ENCODE measurements around the gene CTIF.
"Not testable (repeated sequence)": the region's sequence is repeated elsewhere in the genome, so short reads cannot be mapped to it uniquely, and the experiment has no call there.

The CTIF gene

DNA sequence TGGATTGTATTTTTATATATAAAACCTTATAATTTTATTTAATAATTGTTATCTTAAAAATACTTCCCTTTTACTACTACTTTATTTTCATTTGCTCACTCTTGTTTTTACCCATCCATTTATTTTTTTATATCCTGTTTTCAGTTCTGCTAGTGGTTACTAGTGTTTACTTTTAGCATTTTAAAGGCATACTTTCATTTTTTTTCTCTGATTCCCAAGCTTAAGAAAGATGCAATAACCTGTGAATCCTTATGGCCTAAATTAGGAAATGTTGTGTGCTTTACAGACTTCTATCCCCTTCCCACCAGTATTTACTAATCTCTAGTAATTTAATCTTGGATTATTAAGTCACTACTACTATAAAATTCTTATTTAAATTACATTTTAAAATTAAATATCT is 272.0 kb downstream of the CTIF start:
- no peak for DNase-seq

DNA sequence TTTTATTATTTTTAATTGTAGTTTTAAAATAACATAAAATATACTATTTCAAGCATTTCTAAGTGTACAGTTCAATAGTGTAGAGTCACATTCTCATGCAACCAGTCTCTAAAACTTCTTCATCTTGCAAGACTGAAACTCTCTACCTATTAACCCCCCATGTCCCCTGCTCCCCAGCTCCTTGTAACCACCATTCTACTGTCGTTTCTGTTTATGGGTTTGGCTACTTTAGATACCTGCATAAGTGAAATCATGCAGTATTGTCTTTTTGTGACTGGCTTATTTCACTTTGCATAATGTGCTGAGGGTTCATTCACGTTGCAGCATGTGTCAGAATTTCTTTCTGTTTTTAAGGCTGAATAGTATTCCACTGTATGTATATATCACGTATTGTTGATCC is 272.6 kb downstream of the CTIF start:
- DNase-seq, result no peak

DNA sequence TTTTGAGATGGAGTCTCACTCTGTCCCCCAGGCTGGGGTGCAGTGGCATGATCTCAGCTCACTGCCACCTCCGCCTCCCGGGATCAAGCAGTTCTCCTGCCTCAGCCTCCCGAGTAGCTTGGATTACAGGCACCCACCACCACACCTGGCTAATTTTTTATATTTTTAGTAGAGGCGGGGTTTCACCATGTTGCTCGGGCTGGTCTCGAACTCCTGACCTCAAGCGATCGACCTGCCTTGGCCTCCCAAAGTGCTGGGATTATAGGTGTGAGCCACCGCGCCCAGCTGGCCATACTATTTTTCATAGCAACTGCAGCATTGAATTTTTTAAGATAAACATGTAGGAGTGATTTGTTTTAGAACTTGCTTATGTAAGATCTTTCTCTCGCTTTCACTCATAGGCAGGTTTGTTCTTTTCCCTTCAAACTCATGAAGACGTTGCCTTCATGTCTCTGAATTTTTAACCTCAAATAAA is 273.2 kb downstream of the CTIF start:
- not testable (repeated sequence) for DNase-seq

DNA sequence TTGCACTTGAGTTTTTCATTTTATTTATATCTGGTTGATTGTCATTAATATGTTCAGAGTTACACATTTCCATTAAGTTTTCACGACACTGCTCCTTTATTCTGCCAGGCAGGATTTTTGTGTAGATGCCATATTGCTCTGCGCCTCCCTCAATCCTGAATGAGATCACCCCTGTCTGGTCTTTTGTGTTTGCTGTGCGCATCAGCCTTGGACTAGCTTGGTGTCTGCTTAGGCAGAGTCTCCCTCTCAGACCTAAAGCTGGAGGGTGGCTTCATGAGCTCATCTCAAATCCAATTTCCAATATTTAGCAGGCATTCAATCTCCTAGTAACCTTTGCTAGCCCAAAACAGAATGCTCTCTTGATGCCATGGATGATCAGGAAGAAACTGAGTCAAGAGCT is 274.5 kb downstream of the CTIF start:
- no peak for DNase-seq

DNA sequence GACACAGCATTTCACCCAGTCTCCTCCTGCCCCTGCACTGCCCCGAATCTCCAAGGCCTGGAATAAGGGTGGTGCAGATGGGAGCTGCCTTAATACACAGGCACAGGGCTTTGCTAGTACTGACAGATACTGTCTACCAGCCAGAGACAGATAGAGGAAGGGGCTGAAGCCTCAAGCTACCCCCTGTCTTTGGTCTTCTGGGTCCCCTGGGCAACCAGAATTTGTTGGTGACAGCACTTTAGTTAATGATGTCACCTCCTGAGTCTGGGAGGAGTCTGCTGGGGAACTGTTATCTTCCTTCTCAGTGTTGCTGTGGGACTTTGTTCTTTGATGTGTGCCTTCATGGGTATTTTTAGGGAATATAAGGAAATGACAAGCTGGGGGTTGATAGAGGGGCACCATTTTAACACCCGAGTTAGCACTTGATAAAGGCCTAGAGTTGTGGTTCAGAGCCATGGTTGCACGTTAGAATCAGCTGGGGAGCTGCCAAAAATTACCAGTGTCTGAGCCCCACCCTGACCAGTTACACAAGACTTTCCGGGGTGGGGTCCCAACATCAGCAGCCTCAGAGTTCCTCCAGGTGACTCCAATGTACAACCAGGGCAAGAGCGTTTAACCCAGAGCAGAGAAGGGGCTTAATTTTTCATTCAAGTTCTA is 275.1 kb downstream of the CTIF start:
- DNase-seq, result no peak

DNA sequence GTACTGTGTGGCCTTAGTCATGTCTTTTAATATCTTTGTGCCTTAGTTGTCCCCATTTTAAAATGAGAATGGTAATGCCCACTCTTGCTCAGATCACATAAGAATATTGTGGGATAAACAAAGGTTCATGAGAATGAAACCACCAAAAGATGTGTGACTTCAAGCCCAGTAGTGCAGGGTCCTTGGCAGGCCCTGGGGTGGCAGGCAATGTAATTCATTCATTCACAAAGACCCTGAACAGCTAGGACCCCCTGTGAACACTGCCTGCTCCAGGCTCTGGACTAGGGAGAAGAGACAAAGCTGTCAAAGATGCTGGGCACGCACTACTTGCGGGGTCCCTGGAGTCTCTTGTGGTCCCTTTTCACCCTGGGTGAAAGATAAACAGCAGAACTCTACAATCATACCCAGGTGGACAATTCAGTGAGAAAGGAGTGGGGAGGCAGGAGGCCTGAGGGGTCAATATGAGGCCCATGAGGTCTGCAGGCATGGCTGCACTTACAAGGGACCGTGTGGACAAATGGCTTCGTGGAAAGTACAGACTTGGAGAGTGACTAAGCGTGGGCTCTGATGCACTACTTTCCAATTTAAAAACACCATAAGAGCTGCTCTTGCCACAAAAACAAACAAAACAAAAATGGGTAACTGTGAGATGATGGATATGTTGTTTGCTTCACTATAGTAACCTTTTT is 275.8 kb downstream of the CTIF start:
- DNase-seq, result no peak

DNA sequence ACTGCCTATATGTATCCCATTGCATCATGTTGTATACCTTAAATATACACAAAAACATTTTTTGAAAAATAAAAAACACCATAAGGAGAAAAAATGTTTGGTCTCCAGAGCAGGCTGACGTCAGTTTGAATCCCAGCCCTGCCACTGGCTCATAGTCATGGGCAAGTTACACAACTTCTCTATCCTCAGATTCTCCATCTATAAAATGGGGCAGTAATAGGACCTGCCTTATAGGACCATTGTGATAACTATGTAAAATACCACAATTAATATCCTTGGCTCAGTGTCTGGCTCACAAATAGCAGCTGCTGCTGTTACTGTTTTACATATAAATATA is 276.3 kb downstream of the CTIF start:
- no peak for DNase-seq

DNA sequence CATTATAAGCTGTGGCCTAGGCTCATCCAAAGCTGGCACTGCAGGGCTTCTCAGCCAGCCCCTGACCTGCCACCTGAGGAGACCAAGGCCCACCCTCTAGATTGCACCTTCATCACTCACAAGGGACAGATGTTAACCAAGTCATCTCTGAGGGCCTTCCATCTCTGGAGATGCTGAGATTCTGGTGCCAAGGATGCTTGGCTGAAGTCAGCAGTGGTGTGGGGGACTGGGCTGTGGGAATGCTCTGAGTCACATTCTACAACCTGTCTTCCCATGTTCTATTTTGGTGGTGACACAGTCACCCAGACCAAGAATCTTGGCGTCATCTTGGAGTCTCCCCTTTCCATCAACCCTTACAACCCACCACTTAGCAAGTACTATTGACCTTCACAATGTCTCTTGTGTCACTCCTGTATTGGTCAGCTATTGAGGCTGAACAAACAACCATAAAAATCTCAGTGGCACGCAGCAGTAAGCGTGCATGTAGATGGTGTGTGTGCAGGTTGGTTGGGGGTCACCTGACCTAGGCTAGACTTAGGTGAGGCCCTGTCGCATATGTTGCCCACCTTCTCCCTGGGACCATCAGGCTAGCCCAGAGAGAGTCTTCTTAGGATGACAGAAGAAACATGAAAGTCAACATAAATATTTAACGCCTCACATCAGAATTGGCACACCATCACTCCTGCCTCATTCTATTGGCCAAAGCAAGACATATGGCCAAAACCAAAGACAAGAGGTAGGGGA is 276.9 kb downstream of the CTIF start:
- DNase-seq, result no peak

DNA sequence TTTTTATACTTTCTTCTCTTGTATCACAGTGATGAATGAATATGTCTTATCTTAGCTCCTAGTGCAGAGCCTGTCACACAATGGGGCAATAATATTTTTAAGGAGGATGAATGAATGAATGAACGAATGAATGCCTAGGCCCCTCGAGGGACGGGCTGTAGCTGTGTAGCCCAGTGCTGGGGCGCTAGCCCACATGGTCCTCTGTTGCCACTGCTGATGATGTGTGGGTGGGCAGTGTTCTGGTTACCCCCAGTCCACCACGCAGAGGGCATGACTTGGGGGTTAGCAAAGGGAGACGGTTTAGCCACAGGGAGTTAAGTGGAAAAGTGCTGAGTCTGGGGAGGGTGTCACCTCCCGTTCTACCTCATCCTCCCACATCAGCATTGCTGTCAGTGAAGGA is 277.7 kb downstream of the CTIF start:
- no peak for DNase-seq

DNA sequence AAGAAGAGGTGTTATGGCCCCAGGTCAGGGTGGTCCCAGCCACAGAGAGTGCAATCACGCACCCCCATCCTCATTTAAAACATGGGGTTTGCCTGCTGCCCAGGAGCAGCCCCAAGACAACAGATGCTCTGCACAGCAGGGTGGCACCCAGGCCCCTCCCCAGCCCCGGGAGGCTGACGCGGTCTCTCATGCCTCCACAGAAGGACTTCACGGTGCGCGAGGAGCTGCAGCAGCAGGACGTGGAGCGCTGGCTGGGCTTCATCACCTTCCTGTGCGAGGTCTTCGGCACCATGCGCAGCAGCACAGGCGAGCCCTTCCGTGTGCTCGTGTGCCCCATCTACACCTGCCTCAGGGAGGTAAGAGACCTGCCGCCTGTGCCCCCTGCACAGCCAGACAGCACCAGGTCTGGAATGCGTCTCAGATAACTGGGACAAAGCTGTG is 278.2 kb downstream of the CTIF start:
- no peak for DNase-seq

DNA sequence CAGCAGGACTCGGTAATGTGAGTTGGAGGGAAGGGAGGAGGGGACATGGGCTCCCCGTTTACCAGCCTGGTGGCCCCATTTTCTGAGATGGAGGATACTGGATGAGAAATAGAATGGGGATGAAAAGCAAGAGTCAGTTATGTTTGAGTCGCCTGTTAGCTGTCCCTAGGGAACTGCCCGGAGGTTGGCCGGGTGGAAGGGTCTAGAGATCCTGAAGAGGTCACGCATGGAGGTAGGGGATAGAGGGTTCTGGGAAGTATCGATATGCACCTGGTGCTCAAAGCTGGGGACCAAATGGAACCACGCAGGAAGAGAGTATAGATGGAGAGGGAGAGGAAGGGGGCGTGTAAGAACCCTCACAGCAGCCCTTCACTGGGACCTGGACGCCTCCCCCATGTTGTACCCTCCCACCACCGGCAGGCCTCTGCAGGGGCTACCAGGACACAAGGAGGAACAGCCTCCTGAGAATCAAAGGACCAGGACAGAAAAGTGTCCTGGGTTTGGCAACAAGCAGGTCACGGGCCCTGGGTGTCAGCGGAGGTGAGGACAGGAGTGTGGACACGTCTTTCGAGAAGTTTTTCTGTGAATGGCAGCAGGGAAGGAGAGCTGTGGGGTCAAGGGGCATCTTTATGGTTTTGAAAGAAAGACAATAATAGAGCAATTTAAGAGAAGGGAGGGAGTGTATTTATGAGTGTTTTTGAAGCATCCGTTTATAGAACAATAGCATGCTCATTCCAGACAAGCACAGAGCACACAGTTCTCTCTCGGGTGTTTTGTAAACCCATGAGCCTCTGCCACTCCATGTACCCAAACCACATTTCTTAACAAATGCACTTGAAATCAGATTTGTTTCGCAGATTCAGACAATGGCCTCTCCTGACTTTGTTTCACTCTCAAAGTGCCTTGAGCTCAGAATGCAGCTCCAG is 279.8 kb downstream of the CTIF start:
- no peak for DNase-seq

DNA sequence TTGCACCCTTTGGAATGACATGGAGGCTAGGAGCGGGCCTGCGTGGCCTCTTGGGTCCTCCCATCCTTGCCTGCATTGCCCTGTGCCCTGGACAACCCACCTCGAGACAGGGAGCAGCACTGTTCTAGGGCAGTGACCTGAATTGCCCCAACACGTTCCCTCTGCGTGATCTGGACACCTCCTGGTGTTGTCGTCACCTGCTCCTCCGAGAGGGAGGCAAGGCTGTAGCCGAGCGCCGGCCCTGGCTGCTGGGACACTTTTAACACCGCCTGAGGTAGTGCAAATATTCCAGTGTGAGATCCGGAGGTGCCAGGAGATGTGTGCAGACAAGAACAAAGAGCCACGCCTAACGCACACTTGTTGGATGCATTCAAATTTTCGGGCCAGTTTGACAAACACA is 280.4 kb downstream of the CTIF start:
- no peak for DNase-seq

DNA sequence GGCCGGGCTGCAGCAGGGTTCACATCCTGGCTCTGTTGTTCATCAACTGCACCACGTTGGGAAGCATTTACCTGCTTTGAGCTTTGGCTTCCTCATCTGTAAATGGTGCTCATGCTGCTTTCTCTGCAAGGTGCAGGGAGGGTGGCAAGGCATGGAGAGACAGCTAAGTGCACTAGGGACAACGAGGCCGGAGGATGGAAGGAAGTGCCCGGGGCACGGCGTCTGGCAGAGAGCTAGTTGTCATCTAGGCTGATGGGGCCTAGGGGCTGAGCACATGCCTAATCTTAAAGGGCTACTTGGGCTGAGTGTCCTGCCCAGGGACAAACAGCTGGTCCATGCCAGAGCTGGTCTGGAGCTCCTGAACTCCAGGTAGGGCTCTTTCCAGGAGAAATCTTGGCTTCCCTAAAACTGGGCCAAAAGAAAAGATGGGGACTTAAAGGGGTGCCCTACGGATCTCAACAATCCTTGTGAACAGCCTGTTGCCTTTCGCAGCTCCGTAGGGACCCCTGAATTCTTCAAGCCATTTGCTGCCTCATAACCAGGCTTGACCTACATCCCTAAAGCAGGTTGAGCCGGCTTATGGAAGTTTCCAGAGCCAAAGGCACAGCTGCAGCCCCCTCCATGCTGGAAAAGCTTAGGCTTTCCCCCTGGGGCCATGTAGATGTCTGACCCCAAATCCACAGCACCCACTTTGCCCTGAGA is 281.1 kb downstream of the CTIF start:
- DNase-seq, result no peak

DNA sequence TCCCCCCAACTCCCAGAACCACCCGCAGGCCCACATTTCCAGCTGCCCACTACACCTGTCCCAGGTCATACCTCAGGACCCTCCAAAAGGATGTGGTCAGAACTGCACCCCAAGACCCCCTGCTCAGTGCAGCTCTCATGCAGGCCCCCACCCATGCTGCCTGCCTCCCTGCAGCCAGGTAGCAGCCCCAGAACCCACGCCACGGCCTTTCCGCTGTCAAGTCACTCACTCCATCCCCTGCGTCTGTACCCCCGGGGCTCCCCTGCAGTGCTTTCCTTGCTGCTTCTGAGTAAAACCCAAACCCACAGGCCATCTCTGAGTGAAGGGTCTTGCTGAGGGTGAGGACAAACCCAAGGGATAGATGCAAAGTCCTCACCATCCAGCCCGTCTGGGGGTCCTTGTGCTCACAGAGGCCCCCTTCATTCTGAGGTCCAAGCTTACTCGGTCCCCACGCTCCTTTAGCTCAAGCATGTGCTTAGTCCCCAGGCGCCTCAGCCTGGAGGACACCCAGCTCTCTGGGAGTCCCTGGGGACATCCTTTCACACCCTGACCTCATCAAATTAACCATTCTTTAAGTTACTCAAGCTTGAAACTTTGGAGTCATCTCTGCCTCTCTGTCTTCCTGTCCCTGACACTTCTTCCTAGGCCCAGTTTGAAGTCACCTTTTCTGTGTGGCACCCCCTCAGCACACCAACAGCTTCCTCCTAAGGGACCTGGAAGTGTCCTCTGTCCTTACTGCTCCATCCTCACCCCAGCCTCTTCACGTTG is 281.8 kb downstream of the CTIF start:
- DNase-seq, result no peak

DNA sequence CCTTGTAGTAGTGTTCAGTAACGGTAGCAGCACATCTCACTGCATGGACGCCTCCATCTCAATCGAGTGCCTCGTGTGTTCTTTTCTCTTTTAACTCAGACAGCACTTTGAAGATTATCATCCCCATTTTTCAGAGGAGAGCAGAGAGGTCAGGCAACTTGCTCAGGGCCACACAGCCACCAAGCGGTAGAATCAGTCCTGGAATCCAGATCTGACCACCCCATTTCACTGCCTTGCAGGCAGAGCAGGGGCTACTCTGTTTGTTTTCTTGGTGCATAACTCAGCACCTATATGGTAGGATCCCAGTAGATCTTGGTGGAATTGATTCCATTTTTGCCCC is 282.4 kb downstream of the CTIF start:
- DNase-seq, result no peak

DNA sequence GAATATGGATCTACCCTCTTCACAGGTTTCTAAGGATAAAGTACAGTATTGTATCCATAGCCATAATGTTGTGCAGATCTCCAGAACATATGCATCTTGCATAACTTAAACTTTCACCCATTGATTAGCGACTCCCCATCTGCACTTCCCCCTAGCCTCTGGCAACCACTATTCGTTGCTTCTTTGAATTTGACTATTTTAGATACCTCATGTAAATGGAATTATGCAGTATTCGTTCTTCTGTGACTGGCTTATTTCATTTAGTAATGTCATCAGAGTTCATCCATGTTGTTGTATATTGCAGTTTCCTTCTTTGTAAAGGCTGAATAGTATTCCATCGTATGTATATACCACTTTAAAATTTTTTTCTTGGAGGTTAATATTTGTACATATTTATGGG is 283.0 kb downstream of the CTIF start:
- DNase-seq, result no peak

DNA sequence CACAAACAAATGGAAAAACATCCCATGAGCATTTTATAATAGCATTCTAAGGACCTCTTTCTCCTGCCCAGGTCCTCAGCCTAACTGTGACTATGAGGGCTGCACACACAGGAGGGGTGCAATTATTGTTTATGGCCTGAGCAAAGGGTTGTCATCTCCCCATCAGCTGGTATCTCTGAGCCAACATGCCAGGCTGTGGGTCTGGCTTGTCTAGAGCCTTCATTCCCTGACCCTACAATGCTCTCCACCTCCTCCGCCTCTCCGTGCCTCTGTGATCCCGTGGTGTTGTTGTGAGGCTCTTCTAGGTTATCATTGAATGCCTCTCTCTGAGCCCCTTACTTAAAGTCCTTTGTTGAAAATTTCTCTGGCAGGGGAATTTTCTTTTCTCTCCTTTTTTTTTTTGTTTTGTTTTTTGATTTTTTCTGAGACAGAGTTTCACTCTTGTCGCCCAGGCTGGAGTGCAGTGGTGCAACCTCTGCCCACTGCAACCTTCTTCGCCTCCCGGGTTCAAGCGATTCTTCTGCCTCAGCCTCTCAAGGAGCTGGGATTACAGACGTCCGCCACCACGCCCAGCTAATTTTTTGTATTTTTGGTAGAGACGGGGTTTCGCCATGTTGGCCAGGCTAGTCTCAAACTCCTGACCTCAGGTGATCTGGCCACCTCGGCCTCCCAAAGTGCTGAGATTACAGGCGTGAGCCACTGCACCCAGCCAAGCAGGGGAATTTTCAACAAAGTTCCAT is 285.6 kb downstream of the CTIF start:
- no peak for DNase-seq

DNA sequence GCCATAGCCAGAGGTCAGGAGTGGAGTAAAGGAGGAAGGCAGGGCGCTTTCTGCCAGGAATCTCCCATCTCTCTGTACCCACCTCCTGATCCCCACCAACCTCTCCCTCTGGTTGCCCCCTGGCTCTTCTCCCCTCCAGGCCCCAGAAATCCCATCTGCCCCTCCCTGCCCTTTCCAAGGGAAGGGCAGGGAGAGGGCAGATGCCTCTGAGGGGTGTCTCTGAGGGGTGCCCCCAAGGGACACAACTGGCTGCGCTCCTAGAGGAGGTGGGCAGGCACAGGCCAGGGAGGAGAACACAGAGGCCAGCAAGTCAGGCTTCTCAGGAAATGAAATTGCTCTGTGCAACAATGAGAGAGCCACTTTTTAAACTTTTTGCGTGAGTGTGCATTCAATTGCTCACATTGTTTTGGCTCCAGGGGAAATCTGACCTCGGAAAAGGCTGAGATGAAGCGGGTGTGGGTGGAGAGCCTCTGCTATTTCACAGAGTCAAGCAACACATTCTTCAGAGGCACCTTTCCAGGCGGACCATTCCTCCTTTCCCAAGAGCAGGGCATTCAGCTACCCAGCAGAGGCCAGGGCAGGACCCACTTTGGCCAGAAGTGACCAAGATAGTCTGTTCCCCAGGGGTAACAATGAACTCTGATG is 286.4 kb downstream of the CTIF start:
- DNase-seq, result no peak

DNA sequence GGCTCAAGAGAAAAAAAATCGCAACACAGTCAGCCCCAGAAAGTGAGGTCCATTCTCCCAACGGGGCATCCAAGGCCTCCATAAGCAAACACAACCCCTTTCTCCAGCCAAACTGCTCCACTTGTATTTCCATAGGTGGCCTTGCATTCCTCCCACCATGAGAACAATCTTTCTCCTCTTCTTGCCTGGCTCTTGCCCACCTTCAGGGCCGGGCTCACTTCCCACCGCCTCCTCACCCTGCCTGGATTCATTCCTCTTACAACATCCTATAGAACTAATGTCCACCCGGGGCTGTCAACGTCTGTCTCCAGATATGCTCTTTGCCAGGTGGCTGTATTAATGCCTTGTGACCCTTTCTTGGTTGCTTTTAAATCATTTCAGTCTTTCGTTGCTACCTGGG is 287.4 kb downstream of the CTIF start:
- DNase-seq, result no peak

DNA sequence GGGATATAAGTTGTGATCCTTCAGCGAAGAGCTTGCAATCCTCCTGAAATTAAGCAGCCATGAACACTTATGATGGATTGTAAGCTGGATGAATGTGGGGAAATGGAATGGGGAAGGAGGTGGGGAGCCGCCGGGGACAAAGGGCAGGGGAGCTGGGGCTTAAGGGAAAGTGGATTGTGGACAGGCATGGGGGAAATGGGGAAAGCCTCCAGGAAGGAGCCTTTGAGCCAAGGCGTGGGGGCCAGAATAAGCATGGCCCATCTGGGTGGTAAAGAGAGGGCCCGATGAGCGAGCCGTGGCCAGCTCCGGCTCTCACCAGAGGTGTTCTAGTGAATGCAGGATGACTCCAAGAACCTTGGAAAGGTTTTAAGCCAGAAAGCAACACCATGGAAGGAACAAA is 288.0 kb downstream of the CTIF start:
- DNase-seq, result no peak

Data from retina (tissue), 1 donor.